Measurements from ENCODE around the gene ERP29.

DNA sequence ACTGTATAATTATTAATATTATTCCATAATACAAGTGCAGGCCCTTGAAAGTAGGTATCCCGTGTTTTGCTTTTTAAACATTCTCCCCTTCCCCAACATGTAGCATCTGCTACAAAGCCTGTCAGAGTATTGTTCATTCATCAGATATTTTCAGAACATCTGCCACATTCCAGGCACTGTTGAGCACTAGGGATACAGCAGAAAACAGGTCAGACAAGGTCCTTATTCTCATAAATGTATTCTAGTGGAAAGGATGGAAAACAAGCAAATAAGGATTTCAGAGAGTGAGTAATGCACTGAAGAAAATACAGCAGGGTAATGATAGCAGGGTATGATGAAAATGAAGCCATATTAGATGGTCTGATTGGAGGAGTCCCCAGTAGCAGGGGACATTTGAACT lies 3.8 kb downstream of the ERP29 start:
- no peak for TF ChIP-seq CTCF (optimal IDR thresholded peaks at IDR 0.05 in 1 of 3, IDR thresholded peaks at IDR 0.05 in 1 of 3, conservative IDR thresholded peaks at IDR 0.05 in 1 of 3; ENCODE audit: extremely low read depth in 1 of 3, insufficient read depth in 2 of 3, low read length in 3 of 3)
- no peak for TF ChIP-seq EZH2 (IDR thresholded peaks at IDR 0.05; ENCODE audit: low read length)
